Liver (tissue), 3 donors: Measurements from ENCODE around the gene INPP5A.

Experiments
- GABPA ChIP-seq, 2 donors: IDR thresholded peaks in 1 of 2; conservative IDR thresholded peaks in 1 of 2; 2 replicates each; pipeline ENCODE4 v1.6.1; 2016; ENCODE audit warnings: antibody characterized with exemption in 2 of 2, mild to moderate bottlenecking in 1 of 2, moderate library complexity in 1 of 2
- HNF4A ChIP-seq, 2 donors: conservative IDR thresholded peaks; 2 replicates each; pipeline ENCODE4 v1.6.1; 2016; ENCODE audit warnings: antibody characterized with exemption in 2 of 2, mild to moderate bottlenecking in 2 of 2
- HNF4G ChIP-seq: IDR thresholded peaks from 2 replicates; pipeline ENCODE4 v1.6.1; 2016; ENCODE audit warnings: antibody characterized with exemption
- JUND ChIP-seq, 2 donors: IDR thresholded peaks; 2 replicates each; pipeline ENCODE4 v1.6.1; 2016; ENCODE audit warnings: antibody characterized with exemption in 2 of 2
- TAF1 ChIP-seq: conservative IDR thresholded peaks from 2 replicates; pipeline ENCODE4 v1.6.1; 2016; ENCODE audit warnings: antibody characterized with exemption, mild to moderate bottlenecking
- YY1 ChIP-seq: IDR thresholded peaks from 2 replicates; pipeline ENCODE4 v1.6.1; 2016; ENCODE audit warnings: antibody characterized with exemption, mild to moderate bottlenecking
- TF ChIP-seq, protein P1 (sequence below): fragments of 150-350 bp; IDR thresholded peaks from 2 replicates; pipeline ENCODE4 v1.5.1; 2017; ENCODE audit warnings: improper control_type of control experiment, low read depth, low read length; ENCODE audit not compliant: missing input control
- TF ChIP-seq, protein P2 (sequence below): IDR thresholded peaks from 2 replicates; pipeline ENCODE4 v1.6.1; 2016; ENCODE audit warnings: antibody characterized with exemption
- donor health status: healthy.
- donor health status: healthy.

DNA sequence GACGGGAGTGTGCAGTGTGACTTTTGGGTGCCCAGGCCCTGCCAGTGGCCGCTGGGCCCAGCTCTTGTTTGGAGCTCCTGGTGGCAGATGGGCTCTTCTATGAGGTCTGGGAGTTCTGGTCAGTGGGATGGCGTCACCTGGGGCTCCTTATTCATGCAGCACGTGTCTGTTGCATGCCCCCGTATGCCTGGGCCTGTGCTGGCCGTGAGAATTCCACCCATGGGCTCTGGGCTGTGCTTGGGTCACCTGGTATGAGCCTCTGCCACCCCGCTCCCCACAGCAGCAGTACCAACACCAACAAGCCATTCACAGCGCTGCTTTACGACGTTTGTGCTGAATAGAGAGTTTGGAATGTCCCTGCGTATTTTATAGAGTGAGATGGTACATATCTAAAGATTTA, 27.1 kb downstream of the INPP5A start:
- TF ChIP-seq HNF4G (no peak), HNF4A (conservative IDR thresholded peaks at IDR 0.05) (no peak), TAF1 (no peak), YY1 (no peak), GABPA (IDR thresholded peaks at IDR 0.05 in 1 of 2, conservative IDR thresholded peaks at IDR 0.05 in 1 of 2) (no peak), JUND (IDR thresholded peaks at IDR 0.05) (no peak)
- TF ChIP-seq, protein P1, sequence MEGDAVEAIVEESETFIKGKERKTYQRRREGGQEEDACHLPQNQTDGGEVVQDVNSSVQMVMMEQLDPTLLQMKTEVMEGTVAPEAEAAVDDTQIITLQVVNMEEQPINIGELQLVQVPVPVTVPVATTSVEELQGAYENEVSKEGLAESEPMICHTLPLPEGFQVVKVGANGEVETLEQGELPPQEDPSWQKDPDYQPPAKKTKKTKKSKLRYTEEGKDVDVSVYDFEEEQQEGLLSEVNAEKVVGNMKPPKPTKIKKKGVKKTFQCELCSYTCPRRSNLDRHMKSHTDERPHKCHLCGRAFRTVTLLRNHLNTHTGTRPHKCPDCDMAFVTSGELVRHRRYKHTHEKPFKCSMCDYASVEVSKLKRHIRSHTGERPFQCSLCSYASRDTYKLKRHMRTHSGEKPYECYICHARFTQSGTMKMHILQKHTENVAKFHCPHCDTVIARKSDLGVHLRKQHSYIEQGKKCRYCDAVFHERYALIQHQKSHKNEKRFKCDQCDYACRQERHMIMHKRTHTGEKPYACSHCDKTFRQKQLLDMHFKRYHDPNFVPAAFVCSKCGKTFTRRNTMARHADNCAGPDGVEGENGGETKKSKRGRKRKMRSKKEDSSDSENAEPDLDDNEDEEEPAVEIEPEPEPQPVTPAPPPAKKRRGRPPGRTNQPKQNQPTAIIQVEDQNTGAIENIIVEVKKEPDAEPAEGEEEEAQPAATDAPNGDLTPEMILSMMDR: no peak
- TF ChIP-seq, protein P2, sequence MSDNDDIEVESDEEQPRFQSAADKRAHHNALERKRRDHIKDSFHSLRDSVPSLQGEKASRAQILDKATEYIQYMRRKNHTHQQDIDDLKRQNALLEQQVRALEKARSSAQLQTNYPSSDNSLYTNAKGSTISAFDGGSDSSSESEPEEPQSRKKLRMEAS: no peak
